Cardiac fibroblast (primary cell): Measurements from ENCODE around the gene BAZ2B.

Experiments
- DNase-seq, 2 donors: peaks; one replicate each; pipeline versions ENCODE4 v3.0.0 to v3.0.0-alpha.2; 2010; ENCODE audit warnings: low read depth in 2 of 2
- H3K4me3 ChIP-seq, 2 donors: replicated peaks in 1 of 2; 1 replicate in 1 of 2; 2 replicates in 1 of 2; pipeline ENCODE4 v1.5.1; 2011; ENCODE audit warnings: low read depth in 2 of 2, low read length in 2 of 2, mild to moderate bottlenecking in 2 of 2, moderate library complexity in 1 of 2
- CTCF ChIP-seq: IDR thresholded peaks from one replicate; pipeline ENCODE4 v1.5.1; 2011; ENCODE audit warnings: low read depth, mild to moderate bottlenecking, low read length, inconsistent platforms

Gene BAZ2B

DNA sequence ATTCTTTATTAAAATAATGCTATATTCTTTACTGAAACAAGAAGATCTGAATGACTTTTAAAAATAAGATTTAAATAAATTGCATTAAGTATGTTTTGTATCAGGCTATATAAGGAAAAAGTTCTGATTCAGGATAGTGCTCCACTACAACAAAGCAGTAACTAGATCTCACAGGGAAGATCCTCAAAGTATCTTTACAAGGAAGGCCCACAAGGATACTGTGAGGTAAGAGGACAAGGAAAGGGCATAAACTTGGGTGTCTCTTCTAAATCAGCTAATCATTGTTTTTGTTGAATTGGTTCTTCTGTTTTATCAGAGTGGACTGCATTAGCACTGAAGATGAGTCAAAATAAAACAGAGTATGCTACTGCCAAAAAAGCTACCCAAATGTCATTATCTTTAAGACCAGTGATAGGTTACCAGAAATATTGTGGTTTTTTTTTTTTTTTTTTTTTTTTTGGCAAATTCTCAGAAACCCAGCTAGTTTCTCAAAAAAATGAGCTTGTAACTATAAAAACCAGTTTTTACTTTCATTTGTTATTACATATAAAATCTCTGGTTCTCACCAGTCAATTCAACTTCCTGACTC is 160.9 kb downstream of the BAZ2B start:
- peak in 1 of 2 donors; percentile 27 for DNase-seq
- no peak for TF ChIP-seq CTCF

DNA sequence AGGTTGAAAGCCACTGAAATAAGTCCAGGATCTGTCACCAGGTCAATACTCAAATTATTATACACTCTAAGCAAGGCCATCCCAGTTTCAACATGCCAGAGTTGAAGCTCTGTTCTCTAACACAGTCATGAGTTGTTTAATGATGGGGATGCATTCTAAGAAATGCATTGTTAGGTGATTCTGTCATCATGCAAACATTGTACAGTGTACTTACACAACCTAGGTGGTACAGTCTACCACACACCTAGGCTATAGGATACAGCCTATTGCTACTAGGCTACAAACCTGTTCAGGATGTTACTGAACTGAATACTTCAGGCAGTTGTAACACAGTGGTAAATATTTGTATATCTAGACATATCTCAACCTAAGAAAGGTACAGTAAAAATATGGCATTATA is 162.2 kb downstream of the BAZ2B start:
- no peak overlapping the region for H3K4me3 ChIP-seq
- TF ChIP-seq CTCF, result no peak
- peak in 1 of 2 donors; percentile 47 for DNase-seq

More for the DNA sequence above, 160.9 kb downstream of the BAZ2B start:
- H3K4me3 ChIP-seq, result no peak overlapping the region

GRCh38 chr2:159450180-159450579 is 166.2 kb downstream of the BAZ2B start:
- no peak overlapping the region for H3K4me3 ChIP-seq
- peak in 1 of 2 donors; percentile 2 for DNase-seq
- TF ChIP-seq CTCF, result no peak

DNA sequence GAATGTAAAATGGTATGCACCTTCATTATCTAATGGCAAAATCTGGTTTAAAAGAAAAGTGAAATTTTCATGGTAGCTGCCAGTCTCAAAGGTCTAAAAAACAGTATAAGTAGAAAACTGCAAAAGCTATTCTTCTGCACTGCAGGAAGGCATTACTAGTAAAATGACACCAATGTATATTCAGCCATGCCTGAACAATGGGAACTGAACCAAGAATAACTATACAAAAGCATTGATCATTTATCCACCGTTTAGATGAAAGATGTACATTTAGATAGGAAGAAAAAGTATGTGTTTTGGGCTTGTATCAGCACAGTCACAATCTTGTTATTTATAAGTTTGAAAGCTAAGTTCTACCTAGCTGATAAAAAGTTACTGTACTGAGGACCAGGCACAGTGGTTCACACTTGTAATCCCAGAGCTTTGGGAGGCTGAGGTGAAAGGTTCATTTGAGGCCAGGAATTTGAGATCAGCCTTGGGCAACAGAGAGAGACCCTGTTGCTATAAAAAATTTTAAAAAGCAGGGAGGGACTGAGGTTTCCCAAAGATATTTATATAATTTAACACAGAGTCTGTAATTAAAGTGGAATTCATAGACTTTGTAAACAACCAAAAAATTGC is 166.7 kb downstream of the BAZ2B start:
- H3K4me3 ChIP-seq, result no peak overlapping the region
- DNase-seq, result no peak
- no peak for TF ChIP-seq CTCF

DNA sequence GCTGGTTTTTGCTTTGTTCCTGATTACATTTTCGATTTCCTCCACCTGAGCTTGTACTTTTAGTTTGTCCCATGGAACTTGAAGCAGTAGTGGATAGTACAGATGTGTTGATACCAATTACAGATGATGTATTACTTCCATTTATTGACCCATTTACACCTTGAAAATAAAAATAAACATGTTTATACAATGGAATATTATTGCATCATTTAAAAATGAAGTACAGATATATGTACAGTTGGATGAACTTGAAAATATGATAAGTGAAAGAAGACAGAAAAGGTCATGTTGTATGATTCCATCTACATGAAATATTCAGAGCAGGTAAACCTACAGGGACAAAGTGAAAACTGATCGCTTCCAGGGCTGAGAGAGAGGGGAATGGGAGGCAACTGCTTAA is 169.5 kb downstream of the BAZ2B start:
- no peak overlapping the region for H3K4me3 ChIP-seq
- no peak for DNase-seq
- TF ChIP-seq CTCF, result no peak

- DNase-seq, result no peak
- TF ChIP-seq CTCF, result no peak
- H3K4me3 ChIP-seq, result no peak overlapping the region
Measured at GRCh38 chr2:159446201-159446600, 170.1 kb downstream of the BAZ2B start.
